GM12873 (cell line): Measurements from ENCODE around the gene WSCD2.

Source experiments
- CTCF ChIP-seq: IDR thresholded peaks from 2 replicates; pipeline ENCODE4 v1.5.1; 2012; ENCODE audit warnings: low read depth, mild to moderate bottlenecking, moderate library complexity, low read length, control low read depth; ENCODE audit not compliant: insufficient read depth; ENCODE audit errors: missing control alignments

WSCD2 gene

GRCh38 chr12:108181095-108181454 lies 52.0 kb downstream of the WSCD2 start:
- TF ChIP-seq CTCF, result no peak

GRCh38 chr12:108182096-108182495 lies 53.0 kb downstream of the WSCD2 start:
- TF ChIP-seq CTCF, result no peak

GRCh38 chr12:108185002-108185401 lies 55.9 kb downstream of the WSCD2 start:
- TF ChIP-seq CTCF, result no peak

- no peak for TF ChIP-seq CTCF
These were observed 58.7 kb downstream of the WSCD2 start for GRCh38 chr12:108187831-108188230.

GRCh38 chr12:108190529-108190928 lies 61.4 kb downstream of the WSCD2 start:
- TF ChIP-seq CTCF, result no peak

GRCh38 chr12:108191086-108191485 lies 62.0 kb downstream of the WSCD2 start:
- no peak for TF ChIP-seq CTCF

GRCh38 chr12:108191938-108192337 lies 62.9 kb downstream of the WSCD2 start:
- TF ChIP-seq CTCF, result no peak

- no peak for TF ChIP-seq CTCF
These were observed 64.4 kb downstream of the WSCD2 start for GRCh38 chr12:108193493-108193892.
